Muscle of leg (tissue), 11 donors: Measurements from ENCODE around the gene OSBPL10. TPM values are rescaled to one million over a fixed set of nuclear protein-coding genes. Genes with fewer than 3 reads are reported as not detected.

Experiments
- DNase-seq: peaks from one replicate; pipeline ENCODE4 v3.0.0; 2013
- H3K27ac ChIP-seq: one replicate; pipeline ENCODE4 v1.5.1; 2013; ENCODE audit warnings: mild to moderate bottlenecking, low read length, control low read depth
- H3K27me3 ChIP-seq: one replicate; pipeline ENCODE4 v1.6.1; 2013; ENCODE audit warnings: low read length; ENCODE audit not compliant: control insufficient read depth, insufficient read depth
- H3K36me3 ChIP-seq: one replicate; pipeline ENCODE4 v1.6.1; 2013; ENCODE audit warnings: low read length; ENCODE audit not compliant: control insufficient read depth, insufficient read depth
- H3K4me1 ChIP-seq: one replicate; pipeline ENCODE4 v1.6.1; 2013; ENCODE audit warnings: low read length; ENCODE audit not compliant: control insufficient read depth, insufficient read depth
- H3K4me3 ChIP-seq: one replicate; pipeline ENCODE4 v1.5.1; 2013; ENCODE audit warnings: low read length, control low read depth
- H3K9me3 ChIP-seq: replicated peaks from 2 replicates; pipeline ENCODE4 v1.6.1; 2013; ENCODE audit warnings: low read depth, low read length; ENCODE audit not compliant: control insufficient read depth
- WGBS: methylation state at CpG from one replicate; pipeline ENCODE4 v1.1.5; 2013; ENCODE audit warnings: missing lambda C conversion rate; ENCODE audit not compliant: insufficient coverage; 5-methylcytosine and 5-hydroxymethylcytosine counted together
- polyA plus RNA-seq, 8 donors: library from polyadenylated mRNA; unstranded; fragments of 120-200 nt; gene quantifications; one replicate each; pipeline versions ENCODE4 v1.2.1 to v1.2.3, GENCODE V29; 2013; ENCODE audit warnings: inconsistent platforms in 1 of 8, low replicate concordance in 1 of 8; ENCODE audit not compliant: insufficient read length in 8 of 8, insufficient read depth in 1 of 8
- total RNA-seq: library from RNA; stranded (reverse); fragments of 120-200 nt; gene quantifications from one replicate; pipeline ENCODE4 v1.2.4, GENCODE V29; 2013

OSBPL10 gene
- total and polyA plus RNA-seq, 9 donors, result 7.6 to 19.3 (median 13.7) TPM

DNA sequence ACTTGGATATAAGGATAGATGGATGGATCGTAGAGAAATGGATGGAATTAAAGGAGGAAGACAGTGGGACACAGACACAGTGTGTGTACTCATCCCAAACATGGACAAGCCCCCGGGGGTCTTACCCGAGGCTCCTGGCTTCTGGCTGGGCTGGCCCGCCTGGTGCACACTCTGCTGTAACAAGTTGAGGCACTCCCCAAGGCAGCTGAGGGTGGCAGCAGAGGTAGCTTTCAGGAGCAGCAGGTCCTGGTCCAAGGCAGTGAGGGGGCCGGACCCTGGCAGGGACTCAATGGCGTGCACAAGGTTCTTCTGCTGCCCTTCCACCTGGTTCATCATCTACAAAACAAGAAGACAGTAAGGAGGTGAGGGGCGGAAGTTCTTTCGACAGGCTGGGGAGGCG is 233.3 kb downstream of the OSBPL10 start:
- Histone ChIP-seq H3K36me3 (peaks cover 2% of the 10 kb centered on the region), H3K4me3 (no peak overlapping the region), H3K9me3 (no peaks in the 10 kb centered on the region), H3K27me3 (no peaks in the 10 kb centered on the region), H3K27ac (no peak overlapping the region), H3K4me1 (no peaks in the 10 kb centered on the region)
- 88% methylated on average over 6 of the region's 9 CpGs for WGBS
- no peak for DNase-seq

DNA sequence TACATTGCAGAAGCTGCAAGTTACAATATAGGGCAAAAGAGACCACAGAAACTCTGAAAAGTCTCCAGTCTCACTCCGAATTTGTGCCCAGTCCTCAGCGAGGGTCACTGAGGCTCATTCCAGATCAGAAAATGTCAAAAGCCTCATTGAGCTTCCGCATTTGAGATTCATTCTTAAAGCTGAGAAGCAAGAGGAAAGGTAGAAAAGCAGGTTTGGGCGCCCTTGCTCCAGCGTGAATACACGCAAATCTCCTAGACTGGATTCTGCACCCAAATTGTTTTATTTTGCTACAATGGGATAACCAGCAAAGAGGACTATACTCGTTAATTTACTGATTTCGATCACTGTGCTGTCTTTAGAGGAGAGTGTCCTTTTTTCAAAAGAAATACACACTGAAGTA is 236.1 kb downstream of the OSBPL10 start:
- DNase-seq, result no peak
- H3K9me3 ChIP-seq, result no peaks in the 10 kb centered on the region
- WGBS, result 94% methylated on average over 6 of the region's 8 CpGs
- no peak overlapping the region for H3K4me3 ChIP-seq
- no peak overlapping the region for H3K27ac ChIP-seq
- H3K36me3 ChIP-seq, result peaks cover 2% of the 10 kb centered on the region
- no peaks in the 10 kb centered on the region for H3K27me3 ChIP-seq
- H3K4me1 ChIP-seq, result no peaks in the 10 kb centered on the region

DNA sequence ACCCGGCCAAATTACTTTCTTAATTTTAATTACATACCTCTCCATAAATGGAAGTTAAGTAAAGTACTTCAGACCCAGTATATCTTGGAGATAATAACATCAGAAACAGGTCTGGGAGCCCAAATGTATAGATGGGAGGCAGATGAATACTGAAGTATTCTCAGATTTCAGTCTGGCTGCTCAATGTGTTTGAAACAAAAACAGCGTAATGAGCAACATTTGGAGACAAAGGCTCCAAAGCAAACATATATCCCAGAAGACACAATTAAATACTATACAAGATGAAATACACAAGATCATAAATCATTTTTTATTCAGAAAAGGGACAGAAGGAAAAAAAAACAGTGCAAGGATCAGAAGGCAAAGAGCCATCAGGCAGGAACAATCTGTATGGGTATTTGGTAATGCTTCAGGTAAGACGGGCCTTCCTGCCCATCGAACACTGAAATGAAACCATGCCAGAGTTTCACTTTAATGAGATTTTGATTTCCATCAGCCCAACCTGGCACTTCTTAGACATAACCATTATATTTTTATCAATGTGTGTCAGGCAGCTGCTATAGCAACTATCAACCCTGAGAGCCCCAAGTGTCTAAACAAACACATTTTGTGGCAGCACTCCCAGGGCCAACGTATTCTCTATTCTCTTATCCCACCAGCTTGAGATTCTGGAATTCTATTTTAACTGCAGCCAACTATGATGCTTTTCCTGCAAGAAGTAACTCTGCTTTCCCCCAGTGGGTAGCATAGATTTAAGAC is 237.6 kb downstream of the OSBPL10 start:
- Histone ChIP-seq H3K27ac (no peak overlapping the region), H3K9me3 (no peaks in the 10 kb centered on the region), H3K36me3 (peaks cover 2% of the 10 kb centered on the region), H3K27me3 (no peaks in the 10 kb centered on the region), H3K4me3 (no peak overlapping the region), H3K4me1 (no peaks in the 10 kb centered on the region)
- WGBS, result no CpG with 5 or more reads among the region's 5 CpGs
- DNase-seq, result peak; percentile 37

DNA sequence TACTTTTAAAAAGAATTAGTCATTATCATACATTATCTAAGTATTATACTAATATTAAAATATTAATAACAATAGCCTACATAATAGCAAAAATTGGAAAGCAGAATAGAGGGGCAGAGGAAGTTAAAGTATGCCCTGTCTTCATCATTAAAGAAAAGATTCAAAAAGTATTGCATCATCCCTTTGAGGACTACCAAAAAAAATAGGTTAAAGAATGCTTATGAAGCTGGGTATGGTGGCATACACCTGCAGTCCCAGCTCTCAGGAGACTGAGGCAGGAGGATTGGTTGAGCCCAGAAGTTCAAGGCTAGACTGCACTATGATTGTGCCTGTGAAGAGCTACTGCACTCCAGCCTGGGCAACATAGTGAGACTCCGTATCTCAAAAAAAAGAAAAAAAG is 240.7 kb downstream of the OSBPL10 start:
- Histone ChIP-seq H3K36me3 (no peaks in the 10 kb centered on the region), H3K27me3 (no peaks in the 10 kb centered on the region), H3K4me3 (no peak overlapping the region), H3K9me3 (no peaks in the 10 kb centered on the region), H3K4me1 (no peaks in the 10 kb centered on the region), H3K27ac (no peak overlapping the region)
- WGBS, result no CpG with 5 or more reads among the region's 1 CpG
- DNase-seq, result no peak

DNA sequence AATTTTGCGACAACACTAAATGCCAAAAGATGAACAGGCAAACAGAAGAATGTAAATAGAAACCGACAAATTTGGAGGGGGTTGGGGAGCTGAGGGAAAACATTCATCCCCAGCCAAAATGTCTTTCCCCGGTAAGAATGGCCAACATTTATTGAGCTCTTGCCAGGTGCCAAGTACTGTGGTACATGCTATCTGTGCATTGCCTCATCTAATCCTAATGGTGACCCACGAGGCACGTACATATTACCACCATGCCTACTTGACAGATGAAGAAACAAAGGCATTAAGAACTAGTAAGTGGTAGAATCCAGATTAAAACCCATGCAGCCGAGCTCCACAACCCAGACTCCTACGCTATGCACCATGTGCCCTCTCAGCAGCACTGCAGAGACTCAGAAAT is 242.7 kb downstream of the OSBPL10 start:
- Histone ChIP-seq H3K27ac (no peak overlapping the region), H3K4me3 (no peak overlapping the region), H3K27me3 (no peaks in the 10 kb centered on the region), H3K9me3 (no peaks in the 10 kb centered on the region), H3K4me1 (peaks cover 6% of the 10 kb centered on the region), H3K36me3 (no peaks in the 10 kb centered on the region)
- 0% methylated on average over 1 of the region's 7 CpGs for WGBS
- no peak for DNase-seq

DNA sequence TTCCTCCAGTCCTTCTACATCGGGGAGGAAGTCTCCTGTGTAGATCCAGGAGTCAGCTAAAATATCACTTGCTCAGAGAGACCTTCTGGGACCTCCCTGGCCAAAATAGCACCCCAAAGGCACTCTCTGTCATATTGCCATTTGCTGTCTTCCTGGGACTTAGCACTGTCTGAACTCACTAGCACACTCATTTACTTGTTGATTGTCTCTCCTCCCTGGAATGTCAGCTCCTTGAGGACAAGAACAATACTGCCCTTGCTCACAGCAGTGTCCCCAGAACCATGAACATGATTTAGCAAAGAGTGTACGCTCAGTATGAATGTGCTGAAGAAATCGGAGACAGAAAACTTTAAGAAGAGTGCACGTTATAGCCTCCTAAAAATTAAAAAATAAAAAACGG is 245.4 kb downstream of the OSBPL10 start:
- H3K9me3 ChIP-seq, result no peaks in the 10 kb centered on the region
- H3K4me1 ChIP-seq, result peaks cover 15% of the 10 kb centered on the region
- no peak overlapping the region for H3K4me3 ChIP-seq
- no peaks in the 10 kb centered on the region for H3K27me3 ChIP-seq
- DNase-seq, result no peak
- no peak overlapping the region for H3K27ac ChIP-seq
- WGBS, result 93% methylated on average over 3 of the region's 5 CpGs
- no peaks in the 10 kb centered on the region for H3K36me3 ChIP-seq

DNA sequence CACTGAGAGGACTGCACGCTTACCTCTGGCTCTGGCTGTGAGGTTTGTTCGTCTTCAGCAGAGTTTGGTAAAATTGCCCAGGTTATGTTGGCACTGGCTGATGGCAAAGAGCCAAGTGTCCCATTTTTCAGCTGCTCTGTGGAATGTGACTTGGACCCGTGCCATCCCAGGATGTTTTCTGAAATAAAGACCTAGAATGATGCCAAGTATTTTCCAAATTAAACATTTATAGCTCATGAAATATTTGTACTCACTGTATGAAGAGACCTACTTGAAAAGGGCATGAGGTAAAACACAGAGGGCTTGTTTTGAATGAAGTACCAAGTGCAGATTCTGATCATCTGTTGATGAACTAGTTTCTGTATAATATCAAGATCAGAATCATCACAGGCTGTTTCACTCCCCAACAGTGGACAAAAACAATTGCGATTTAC is 247.8 kb downstream of the OSBPL10 start:
- Histone ChIP-seq H3K4me1 (peaks cover 15% of the 10 kb centered on the region), H3K36me3 (no peaks in the 10 kb centered on the region), H3K27me3 (no peaks in the 10 kb centered on the region), H3K9me3 (no peaks in the 10 kb centered on the region), H3K27ac (no peak overlapping the region), H3K4me3 (no peak overlapping the region)
- 71% methylated on average over 2 of the region's 4 CpGs for WGBS
- peak; percentile 33 for DNase-seq

DNA sequence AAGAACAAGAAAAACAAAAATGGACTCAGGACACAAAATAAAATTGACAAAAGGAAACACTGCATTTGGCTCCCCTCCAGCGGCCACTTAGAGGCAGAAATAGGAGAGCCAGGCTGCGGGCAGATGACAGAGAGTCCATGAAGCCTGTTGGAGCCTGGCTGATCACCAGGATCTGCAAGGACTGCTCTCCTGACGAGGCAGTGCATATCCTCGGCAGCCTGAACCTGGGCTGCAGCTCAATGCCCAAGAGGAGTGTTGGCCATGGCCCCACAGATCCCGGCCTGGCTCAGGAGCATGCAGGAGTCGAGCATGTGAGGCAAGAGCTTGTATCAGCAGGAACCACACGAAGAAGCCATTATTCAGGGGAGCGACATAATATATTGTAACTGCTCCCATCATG is 248.5 kb downstream of the OSBPL10 start:
- no peaks in the 10 kb centered on the region for H3K27me3 ChIP-seq
- WGBS, result 78% methylated on average over 7 of the region's 8 CpGs
- peaks cover 15% of the 10 kb centered on the region for H3K4me1 ChIP-seq
- H3K36me3 ChIP-seq, result no peaks in the 10 kb centered on the region
- no peak overlapping the region for H3K4me3 ChIP-seq
- H3K9me3 ChIP-seq, result no peaks in the 10 kb centered on the region
- DNase-seq, result peak; percentile 38
- no peak overlapping the region for H3K27ac ChIP-seq

DNA sequence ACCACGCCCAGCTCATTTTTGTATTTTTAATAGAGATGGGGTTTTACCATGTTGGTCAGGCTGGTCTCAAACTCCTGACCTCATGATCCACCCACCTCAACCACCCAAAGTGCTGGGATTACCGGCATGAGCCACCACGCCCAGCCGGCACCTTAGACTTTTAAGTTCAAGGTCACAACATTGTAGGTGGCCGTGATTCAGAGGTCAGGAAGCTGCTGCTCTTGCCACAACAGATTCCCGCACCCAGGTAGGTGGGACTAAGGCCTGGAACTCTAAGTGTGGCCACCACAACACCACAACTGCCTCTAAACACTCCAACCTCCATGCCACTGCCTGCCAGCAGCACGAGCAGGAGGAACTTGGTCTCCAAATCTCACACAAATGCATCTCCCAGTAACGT is 251.5 kb downstream of the OSBPL10 start:
- H3K4me3 ChIP-seq, result no peak overlapping the region
- peaks cover 15% of the 10 kb centered on the region for H3K4me1 ChIP-seq
- no peaks in the 10 kb centered on the region for H3K36me3 ChIP-seq
- H3K27ac ChIP-seq, result no peak overlapping the region
- H3K27me3 ChIP-seq, result no peaks in the 10 kb centered on the region
- DNase-seq, result no peak
- no peaks in the 10 kb centered on the region for H3K9me3 ChIP-seq
- WGBS, result 92% methylated on average over 5 of the region's 8 CpGs

DNA sequence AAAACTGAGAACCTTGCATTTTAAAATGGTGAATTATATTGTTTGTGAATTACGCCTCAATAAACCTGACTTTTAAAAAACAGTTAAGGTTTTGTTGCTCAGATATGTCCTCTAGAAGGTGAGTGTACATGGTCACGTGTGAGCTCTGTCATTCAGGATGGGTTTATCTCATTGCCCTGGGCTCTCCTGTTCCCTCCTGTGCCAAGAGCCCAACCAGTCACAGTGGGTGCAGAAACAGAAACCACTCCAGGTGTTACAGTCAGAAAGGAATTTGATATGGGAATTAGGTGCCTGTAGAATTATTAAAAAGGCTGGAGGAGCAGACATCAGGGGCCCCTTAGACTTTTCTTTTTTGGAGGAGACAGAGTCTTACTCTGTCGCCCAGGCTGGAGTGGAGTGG is 252.0 kb downstream of the OSBPL10 start:
- no peak overlapping the region for H3K27ac ChIP-seq
- WGBS, result 86% methylated on average over 1 of the region's 3 CpGs
- H3K9me3 ChIP-seq, result no peaks in the 10 kb centered on the region
- no peaks in the 10 kb centered on the region for H3K36me3 ChIP-seq
- peaks cover 11% of the 10 kb centered on the region for H3K4me1 ChIP-seq
- no peaks in the 10 kb centered on the region for H3K27me3 ChIP-seq
- H3K4me3 ChIP-seq, result no peak overlapping the region
- no peak for DNase-seq

DNA sequence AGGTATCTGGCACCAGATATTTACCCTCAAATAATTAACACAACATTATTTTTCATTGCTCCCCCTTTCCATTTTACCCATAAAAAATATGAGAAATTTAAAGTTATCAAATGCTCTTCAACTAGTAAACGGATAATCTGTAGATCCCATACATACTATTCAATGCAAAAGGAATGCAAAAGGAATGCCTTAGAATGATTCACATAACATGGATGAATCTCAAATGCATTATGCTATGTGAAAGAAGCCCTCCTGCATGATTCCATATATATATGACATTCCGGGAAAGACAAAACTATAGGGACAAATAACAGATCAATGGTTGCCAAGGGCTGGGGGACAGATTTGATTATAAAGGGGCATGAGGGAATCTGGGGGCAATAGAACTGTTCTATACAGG is 252.7 kb downstream of the OSBPL10 start:
- H3K36me3 ChIP-seq, result no peaks in the 10 kb centered on the region
- no peak overlapping the region for H3K4me3 ChIP-seq
- H3K4me1 ChIP-seq, result peaks cover 9% of the 10 kb centered on the region
- DNase-seq, result no peak
- no CpG with 5 or more reads among the region's 2 CpGs for WGBS
- no peaks in the 10 kb centered on the region for H3K9me3 ChIP-seq
- H3K27me3 ChIP-seq, result no peaks in the 10 kb centered on the region
- no peak overlapping the region for H3K27ac ChIP-seq
